ENCODE data around the gene TNFRSF25.

The TNFRSF25 gene

DNA sequence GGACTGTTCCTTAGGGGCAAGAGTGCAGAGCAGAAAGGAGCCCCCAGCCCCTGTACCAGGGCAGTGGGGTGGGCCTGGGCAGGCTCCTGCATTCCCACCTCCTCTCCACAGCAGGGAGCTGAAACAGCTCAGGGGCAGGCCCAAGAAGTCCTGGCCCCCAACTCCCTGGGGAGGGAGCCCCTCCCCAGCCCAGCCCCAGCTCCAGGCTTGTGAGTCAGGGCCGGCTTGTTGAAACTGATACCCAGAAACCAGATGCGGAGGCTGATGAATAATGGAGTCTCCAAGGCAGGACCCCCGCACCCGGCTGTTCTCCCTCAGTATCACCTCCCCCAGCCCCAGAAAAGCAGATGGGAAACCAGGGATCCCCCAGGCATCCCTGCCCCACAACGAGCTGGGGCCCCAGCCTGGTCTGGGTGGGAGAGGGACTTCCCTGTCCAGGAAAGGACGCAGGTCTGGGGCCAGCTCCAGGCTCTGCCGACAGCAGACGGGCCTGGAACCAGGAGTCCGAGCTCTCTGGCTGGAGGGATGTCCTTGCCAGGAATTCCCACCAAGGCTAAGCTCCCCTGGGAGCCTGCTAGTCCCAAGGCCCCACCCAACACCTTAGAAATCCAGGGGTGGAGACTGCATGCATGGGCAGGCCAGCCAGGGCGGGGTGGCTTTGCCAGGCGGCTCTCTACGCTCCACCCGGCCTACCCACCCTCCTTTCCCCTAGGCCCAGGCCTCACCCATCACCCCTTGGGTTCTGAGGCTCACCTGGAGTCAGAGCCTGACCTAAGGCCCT, 22.8 kb upstream of the TNFRSF25 start:
- no peak overlapping the region for H3K4ac ChIP-seq (ENCODE audit: low read depth, low read length)
- H4K5ac ChIP-seq (ENCODE audit: low read length), result no peak overlapping the region
- H2AK5ac ChIP-seq (ENCODE audit: low read length), result no peak overlapping the region
- H3K4me2 ChIP-seq (ENCODE audit: low read length), result no peak overlapping the region
- no peak overlapping the region for H3K56ac ChIP-seq (ENCODE audit: low read length)
- peak overlapping the region; percentile 4 for H3K9ac ChIP-seq (ENCODE audit: low read length)
- DNase-seq, result no peak
- no peak overlapping the region for H2BK120ac ChIP-seq (ENCODE audit: low read depth, low read length)
- no peak overlapping the region for H2BK15ac ChIP-seq (replicated peaks; ENCODE audit: low read depth)
- WGBS (ENCODE audit: extremely low coverage, insufficient coverage, low lambda C conversion rate), result no CpG with 5 or more reads among the region's 13 CpGs
- no peak overlapping the region for H4K8ac ChIP-seq (ENCODE audit: low read depth, low read length)
- peaks cover 2% of the 10 kb centered on the region for H3K4me1 ChIP-seq (ENCODE audit: control insufficient read depth, low read depth, low read length)
- H3K18ac ChIP-seq (ENCODE audit: low read length), result no peak overlapping the region
- no peaks in the 10 kb centered on the region for H3K27me3 ChIP-seq (ENCODE audit: insufficient read depth, low read length, poor library complexity)
- H3K4me3 ChIP-seq (ENCODE audit: low read length), result no peak overlapping the region
- H3K79me2 ChIP-seq (ENCODE audit: control insufficient read depth, insufficient read depth, low read length), result no peaks in the 10 kb centered on the region
- H3K79me1 ChIP-seq (ENCODE audit: low read length), result no peaks in the 10 kb centered on the region
- H2BK5ac ChIP-seq (ENCODE audit: low read length), result no peak overlapping the region
- no peaks in the 10 kb centered on the region for H3K36me3 ChIP-seq (ENCODE audit: control insufficient read depth, insufficient read depth, low read length)
- no peak overlapping the region for H3K27ac ChIP-seq (ENCODE audit: low read depth, low read length)
- H3K23ac ChIP-seq (ENCODE audit: low read length), result no peak overlapping the region

- no peaks in the 10 kb centered on the region for H3K79me1 ChIP-seq (ENCODE audit: low read length)
- no peak overlapping the region for H2BK15ac ChIP-seq (replicated peaks; ENCODE audit: low read depth)
- H4K8ac ChIP-seq (ENCODE audit: low read depth, low read length), result no peak overlapping the region
- no peak overlapping the region for H4K5ac ChIP-seq (ENCODE audit: low read length)
- H3K36me3 ChIP-seq (ENCODE audit: control insufficient read depth, insufficient read depth, low read length), result no peaks in the 10 kb centered on the region
- H2AK5ac ChIP-seq (ENCODE audit: low read length), result no peak overlapping the region
- no peak for DNase-seq
- no peak overlapping the region for H3K27ac ChIP-seq (ENCODE audit: low read depth, low read length)
- no peak overlapping the region for H3K4me2 ChIP-seq (ENCODE audit: low read length)
- no peak overlapping the region for H3K4me3 ChIP-seq (ENCODE audit: low read length)
- no peak overlapping the region for H2BK120ac ChIP-seq (ENCODE audit: low read depth, low read length)
- H3K18ac ChIP-seq (ENCODE audit: low read length), result no peak overlapping the region
- H3K4me1 ChIP-seq (ENCODE audit: control insufficient read depth, low read depth, low read length), result peaks cover 2% of the 10 kb centered on the region
- H3K23ac ChIP-seq (ENCODE audit: low read length), result no peak overlapping the region
- H3K56ac ChIP-seq (ENCODE audit: low read length), result no peak overlapping the region
- H3K27me3 ChIP-seq (ENCODE audit: insufficient read depth, low read length, poor library complexity), result no peaks in the 10 kb centered on the region
- H3K4ac ChIP-seq (ENCODE audit: low read depth, low read length), result no peak overlapping the region
- H3K9ac ChIP-seq (ENCODE audit: low read length), result no peak overlapping the region
- H3K79me2 ChIP-seq (ENCODE audit: control insufficient read depth, insufficient read depth, low read length), result no peaks in the 10 kb centered on the region
- no CpG with 5 or more reads among the region's 14 CpGs for WGBS (ENCODE audit: extremely low coverage, insufficient coverage, low lambda C conversion rate)
- no peak overlapping the region for H2BK5ac ChIP-seq (ENCODE audit: low read length)
These were observed 22.0 kb upstream of the TNFRSF25 start for GRCh38 chr1:6487804-6488484.

DNA sequence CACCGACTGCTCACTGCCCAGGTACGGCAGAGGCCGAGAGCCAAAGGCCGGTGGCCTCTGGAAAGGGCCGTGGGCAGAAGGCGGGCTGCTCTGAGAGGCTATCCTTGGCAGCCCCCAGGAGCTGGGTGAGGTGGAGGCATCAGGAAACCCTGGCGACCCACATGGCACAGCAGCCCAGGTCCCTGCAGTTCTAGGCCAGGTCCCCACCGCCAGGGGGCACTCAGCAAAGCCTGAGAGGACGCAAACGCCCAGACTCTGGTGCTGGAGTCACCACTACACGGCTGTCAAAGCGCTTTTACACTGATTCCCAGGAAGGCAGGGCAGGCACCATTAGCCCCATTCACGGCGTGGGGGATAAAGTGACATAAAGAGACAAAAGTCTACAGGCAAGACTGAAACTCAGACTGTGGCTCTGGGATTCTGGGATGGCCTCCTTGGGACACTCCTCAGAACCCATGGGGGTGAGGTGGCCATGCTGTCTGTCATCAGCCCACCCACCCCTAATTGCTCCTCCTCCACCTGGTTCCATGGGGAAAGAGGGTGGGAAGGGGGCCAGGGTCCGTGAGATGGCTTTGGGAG, 20.5 kb upstream of the TNFRSF25 start:
- Histone ChIP-seq H3K4me1 (ENCODE audit: control insufficient read depth, low read depth, low read length) (peaks cover 2% of the 10 kb centered on the region), H4K8ac (ENCODE audit: low read depth, low read length) (no peak overlapping the region), H3K27me3 (ENCODE audit: insufficient read depth, low read length, poor library complexity) (no peaks in the 10 kb centered on the region), H2BK120ac (ENCODE audit: low read depth, low read length) (no peak overlapping the region), H4K5ac (ENCODE audit: low read length) (no peak overlapping the region), H3K18ac (ENCODE audit: low read length) (no peak overlapping the region), H3K4me2 (ENCODE audit: low read length) (peak overlapping the region; percentile 65), H3K56ac (ENCODE audit: low read length) (peak overlapping the region; percentile 91), H3K4ac (ENCODE audit: low read depth, low read length) (no peak overlapping the region), H2BK5ac (ENCODE audit: low read length) (no peak overlapping the region), H3K27ac (ENCODE audit: low read depth, low read length) (no peak overlapping the region), H3K9ac (ENCODE audit: low read length) (peak overlapping the region; percentile 72), H3K79me1 (ENCODE audit: low read length) (no peaks in the 10 kb centered on the region), H2BK15ac (replicated peaks; ENCODE audit: low read depth) (no peak overlapping the region), H2AK5ac (ENCODE audit: low read length) (no peak overlapping the region), H3K23ac (ENCODE audit: low read length) (no peak overlapping the region), H3K79me2 (ENCODE audit: control insufficient read depth, insufficient read depth, low read length) (no peaks in the 10 kb centered on the region), H3K36me3 (ENCODE audit: control insufficient read depth, insufficient read depth, low read length) (no peaks in the 10 kb centered on the region), H3K4me3 (ENCODE audit: low read length) (no peak overlapping the region)
- WGBS (ENCODE audit: extremely low coverage, insufficient coverage, low lambda C conversion rate), result no CpG with 5 or more reads among the region's 15 CpGs
- peak; percentile 93 for DNase-seq

DNA sequence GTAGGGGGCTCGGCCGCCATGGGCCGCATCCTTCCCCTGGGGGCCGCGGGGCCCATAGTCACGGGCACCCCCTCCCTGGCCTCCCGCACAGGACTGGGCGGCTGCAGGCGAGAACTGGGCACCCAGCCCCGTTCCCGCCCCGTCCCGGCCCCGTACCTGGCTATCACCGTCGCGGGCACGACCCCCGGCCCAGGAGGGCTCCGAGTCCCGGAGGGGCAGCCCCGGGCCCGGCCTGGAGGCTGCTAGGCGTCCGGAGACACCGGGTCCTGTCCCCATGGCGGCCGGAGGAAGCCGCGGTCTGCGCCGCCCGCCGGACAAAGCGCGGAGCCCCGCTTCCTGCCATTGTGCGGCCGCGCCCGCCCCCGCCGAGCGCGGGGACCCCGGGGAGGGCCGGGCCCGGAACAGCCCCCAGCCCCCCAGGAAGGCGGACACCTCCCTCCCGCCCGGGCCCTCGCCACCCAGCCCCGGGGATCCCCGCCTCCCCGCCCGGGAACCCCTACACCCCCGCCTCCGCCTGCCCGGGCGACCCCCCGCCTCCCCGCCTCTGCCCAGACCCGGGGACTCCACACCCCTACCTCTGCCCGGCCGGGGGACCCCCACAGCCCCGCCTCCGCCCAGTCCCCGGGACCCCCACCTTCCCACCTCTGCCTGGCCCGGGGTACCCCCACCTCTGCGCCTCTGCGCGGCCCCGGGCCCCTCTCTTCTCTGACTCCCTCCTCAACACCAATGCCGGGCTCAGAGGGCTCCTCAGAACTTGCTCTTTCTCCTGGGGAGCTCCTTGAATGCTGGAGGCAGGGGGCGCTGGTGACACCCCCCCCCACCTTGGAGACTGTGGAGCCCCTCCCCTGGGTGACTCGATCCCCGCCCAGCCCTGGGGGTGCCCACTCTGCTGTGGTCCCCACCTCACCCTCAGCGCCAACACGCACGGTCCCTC, 19.5 kb upstream of the TNFRSF25 start:
- WGBS (ENCODE audit: extremely low coverage, insufficient coverage, low lambda C conversion rate), result no CpG with 5 or more reads among the region's 80 CpGs
- no peak overlapping the region for H2BK15ac ChIP-seq (replicated peaks; ENCODE audit: low read depth)
- peak overlapping the region; percentile 94 for H3K23ac ChIP-seq (ENCODE audit: low read length)
- peak overlapping the region; percentile 89 for H3K9ac ChIP-seq (ENCODE audit: low read length)
- H4K5ac ChIP-seq (ENCODE audit: low read length), result no peak overlapping the region
- DNase-seq, result no peak
- H3K4me2 ChIP-seq (ENCODE audit: low read length), result peak overlapping the region; percentile 65
- H3K79me1 ChIP-seq (ENCODE audit: low read length), result no peaks in the 10 kb centered on the region
- H2AK5ac ChIP-seq (ENCODE audit: low read length), result no peak overlapping the region
- peak overlapping the region; percentile 91 for H3K56ac ChIP-seq (ENCODE audit: low read length)
- peak overlapping the region; percentile 88 for H4K8ac ChIP-seq (ENCODE audit: low read depth, low read length)
- peak overlapping the region; percentile 96 for H3K18ac ChIP-seq (ENCODE audit: low read length)
- H3K4ac ChIP-seq (ENCODE audit: low read depth, low read length), result peak overlapping the region; percentile 83
- no peaks in the 10 kb centered on the region for H3K36me3 ChIP-seq (ENCODE audit: control insufficient read depth, insufficient read depth, low read length)
- no peaks in the 10 kb centered on the region for H3K79me2 ChIP-seq (ENCODE audit: control insufficient read depth, insufficient read depth, low read length)
- H3K4me1 ChIP-seq (ENCODE audit: control insufficient read depth, low read depth, low read length), result no peaks in the 10 kb centered on the region
- H3K4me3 ChIP-seq (ENCODE audit: low read length), result peak overlapping the region; percentile 59
- no peak overlapping the region for H2BK5ac ChIP-seq (ENCODE audit: low read length)
- peak overlapping the region; percentile 33 for H2BK120ac ChIP-seq (ENCODE audit: low read depth, low read length)
- no peaks in the 10 kb centered on the region for H3K27me3 ChIP-seq (ENCODE audit: insufficient read depth, low read length, poor library complexity)
- no peak overlapping the region for H3K27ac ChIP-seq (ENCODE audit: low read depth, low read length)

- H2BK120ac ChIP-seq (ENCODE audit: low read depth, low read length), result no peak overlapping the region
- no peaks in the 10 kb centered on the region for H3K27me3 ChIP-seq (ENCODE audit: insufficient read depth, low read length, poor library complexity)
- H3K23ac ChIP-seq (ENCODE audit: low read length), result peak overlapping the region; percentile 94
- peak overlapping the region; percentile 33 for H3K4me2 ChIP-seq (ENCODE audit: low read length)
- peak overlapping the region; percentile 96 for H3K18ac ChIP-seq (ENCODE audit: low read length)
- H3K4me3 ChIP-seq (ENCODE audit: low read length), result peak overlapping the region; percentile 59
- peak overlapping the region; percentile 89 for H3K9ac ChIP-seq (ENCODE audit: low read length)
- no peaks in the 10 kb centered on the region for H3K79me2 ChIP-seq (ENCODE audit: control insufficient read depth, insufficient read depth, low read length)
- no peak overlapping the region for H2BK5ac ChIP-seq (ENCODE audit: low read length)
- WGBS (ENCODE audit: extremely low coverage, insufficient coverage, low lambda C conversion rate), result no CpG with 5 or more reads among the region's 13 CpGs
- no peaks in the 10 kb centered on the region for H3K4me1 ChIP-seq (ENCODE audit: control insufficient read depth, low read depth, low read length)
- H3K36me3 ChIP-seq (ENCODE audit: control insufficient read depth, insufficient read depth, low read length), result no peaks in the 10 kb centered on the region
- H2BK15ac ChIP-seq (replicated peaks; ENCODE audit: low read depth), result no peak overlapping the region
- no peak overlapping the region for H3K27ac ChIP-seq (ENCODE audit: low read depth, low read length)
- no peak for DNase-seq
- H4K8ac ChIP-seq (ENCODE audit: low read depth, low read length), result peak overlapping the region; percentile 88
- no peaks in the 10 kb centered on the region for H3K79me1 ChIP-seq (ENCODE audit: low read length)
- H2AK5ac ChIP-seq (ENCODE audit: low read length), result no peak overlapping the region
- no peak overlapping the region for H4K5ac ChIP-seq (ENCODE audit: low read length)
- peak overlapping the region; percentile 83 for H3K4ac ChIP-seq (ENCODE audit: low read depth, low read length)
- H3K56ac ChIP-seq (ENCODE audit: low read length), result peak overlapping the region; percentile 91
These were observed 18.8 kb upstream of the TNFRSF25 start for GRCh38 chr1:6484826-6485167.

Measured in mesendoderm (in vitro differentiated cells).